ENCODE measurements around the gene MAGEB3.

- TF ChIP-seq POLR2A (IDR thresholded peaks at IDR 0.05) = no peak
- TF ChIP-seq CTCF (IDR thresholded peaks at IDR 0.05) = no peak
- TF ChIP-seq EP300 (IDR thresholded peaks at IDR 0.05) = no peak
Measured at GRCh38 chrX:30259927-30260326, 29.5 kb downstream of the MAGEB3 start.
